Right atrium auricular region (tissue), 2 donors: ENCODE results near the gene PYROXD2. TPM values are rescaled to one million over a fixed set of nuclear protein-coding genes. Genes with fewer than 3 reads are reported as not detected.

Experiments
- DNase-seq: peaks from one replicate; pipeline ENCODE4 v3.0.0-alpha.2; 2019; ENCODE audit warnings: low spot score
- H3K27ac ChIP-seq, 2 donors: fragments of 200-600 bp; sonication (generic); 1 replicate in 1 of 2; 2 replicates in 1 of 2; pipeline ENCODE4 v1.5.1; 2016 to 2019
- H3K27me3 ChIP-seq, 2 donors: fragments of 200-600 bp; sonication (generic); one replicate each; pipeline versions ENCODE4 v1.5.1 to v1.6.0; 2017 to 2019
- H3K36me3 ChIP-seq: fragments of 200-600 bp; sonication (generic); one replicate; pipeline ENCODE4 v1.5.1; 2016
- H3K4me1 ChIP-seq, 2 donors: fragments of 200-600 bp; sonication (generic); one replicate each; pipeline versions ENCODE4 v1.5.1 to v1.6.0; 2017 to 2019
- H3K4me3 ChIP-seq, 2 donors: fragments of 200-600 bp; sonication (generic); 1 replicate in 1 of 2; 2 replicates in 1 of 2; pipeline ENCODE4 v1.5.1; 2017 to 2019; ENCODE audit warnings: mild to moderate bottlenecking in 1 of 2, moderate library complexity in 1 of 2
- H3K9me3 ChIP-seq, 2 donors: fragments of 200-600 bp; sonication (generic); one replicate each; pipeline ENCODE4 v1.5.1; 2019
- total RNA-seq, 2 donors: library from RNA; depleted of rRNA; stranded (reverse); fragments of >200 nt; gene quantifications; one replicate each; pipeline ENCODE4 v1.1.0, GENCODE V29; 2016
- TF ChIP-seq, protein P1 (sequence below), 2 donors: fragments of 200-600 bp; sonication (generic); IDR thresholded peaks; one replicate each; pipeline ENCODE4 v1.5.1; 2019; ENCODE audit warnings: antibody characterized with exemption in 2 of 2

PYROXD2 gene
- total RNA-seq, 2 donors from 2014 or later = 1.8 to 5.2 TPM

- Histone ChIP-seq H3K27me3 (no peaks in the 10 kb centered on the region), H3K36me3 (no peaks in the 10 kb centered on the region), H3K4me1 (peaks cover 0 to 12% of the 10 kb centered on the region in 2 donors), H3K9me3 (no peaks in the 10 kb centered on the region), H3K27ac (no peak overlapping the region), H3K4me3 (no peak overlapping the region)
- no peak for DNase-seq
- TF ChIP-seq, protein P1, sequence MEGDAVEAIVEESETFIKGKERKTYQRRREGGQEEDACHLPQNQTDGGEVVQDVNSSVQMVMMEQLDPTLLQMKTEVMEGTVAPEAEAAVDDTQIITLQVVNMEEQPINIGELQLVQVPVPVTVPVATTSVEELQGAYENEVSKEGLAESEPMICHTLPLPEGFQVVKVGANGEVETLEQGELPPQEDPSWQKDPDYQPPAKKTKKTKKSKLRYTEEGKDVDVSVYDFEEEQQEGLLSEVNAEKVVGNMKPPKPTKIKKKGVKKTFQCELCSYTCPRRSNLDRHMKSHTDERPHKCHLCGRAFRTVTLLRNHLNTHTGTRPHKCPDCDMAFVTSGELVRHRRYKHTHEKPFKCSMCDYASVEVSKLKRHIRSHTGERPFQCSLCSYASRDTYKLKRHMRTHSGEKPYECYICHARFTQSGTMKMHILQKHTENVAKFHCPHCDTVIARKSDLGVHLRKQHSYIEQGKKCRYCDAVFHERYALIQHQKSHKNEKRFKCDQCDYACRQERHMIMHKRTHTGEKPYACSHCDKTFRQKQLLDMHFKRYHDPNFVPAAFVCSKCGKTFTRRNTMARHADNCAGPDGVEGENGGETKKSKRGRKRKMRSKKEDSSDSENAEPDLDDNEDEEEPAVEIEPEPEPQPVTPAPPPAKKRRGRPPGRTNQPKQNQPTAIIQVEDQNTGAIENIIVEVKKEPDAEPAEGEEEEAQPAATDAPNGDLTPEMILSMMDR (IDR thresholded peaks at IDR 0.05) = no peak
Observed at GRCh38 chr10:98458809-98459784, 44.1 kb upstream of the PYROXD2 start.

DNA sequence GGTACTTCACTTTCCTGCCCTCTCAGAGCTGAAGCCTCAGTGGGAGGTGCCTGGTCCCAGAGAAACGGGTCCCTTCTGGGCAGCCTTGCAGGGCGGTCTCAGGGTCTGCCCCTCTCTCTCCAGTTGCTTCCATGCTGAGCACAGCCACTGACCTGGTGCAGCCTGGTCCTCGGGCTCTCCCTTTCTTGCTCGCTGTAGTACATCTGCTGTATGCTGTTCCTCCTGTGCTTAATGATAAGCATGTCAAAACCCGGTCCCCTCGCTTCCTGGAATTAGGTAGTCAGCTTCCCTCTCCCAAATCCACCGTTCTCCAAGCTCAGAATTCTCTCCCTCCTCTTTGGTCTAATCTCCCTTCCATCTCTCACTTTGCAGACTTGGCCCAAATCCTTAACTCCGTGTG lies 42.7 kb upstream of the PYROXD2 start:
- TF ChIP-seq, protein P1 (IDR thresholded peaks at IDR 0.05) = no peak
- no peak overlapping the region for H3K4me3 ChIP-seq
- H3K27me3 ChIP-seq = no peaks in the 10 kb centered on the region
- no peaks in the 10 kb centered on the region for H3K36me3 ChIP-seq
- no peak for DNase-seq
- no peaks in the 10 kb centered on the region for H3K9me3 ChIP-seq
- H3K27ac ChIP-seq = no peak overlapping the region
- peaks cover 0 to 12% of the 10 kb centered on the region in 2 donors for H3K4me1 ChIP-seq

- Histone ChIP-seq H3K36me3 (no peaks in the 10 kb centered on the region), H3K4me3 (no peak overlapping the region), H3K9me3 (no peaks in the 10 kb centered on the region), H3K27me3 (no peaks in the 10 kb centered on the region), H3K4me1 (peaks cover 0 to 12% of the 10 kb centered on the region in 2 donors), H3K27ac (no peak overlapping the region)
- no peak for DNase-seq
- TF ChIP-seq, protein P1 (IDR thresholded peaks at IDR 0.05) = no peak
Observed at GRCh38 chr10:98456686-98457482, 41.9 kb upstream of the PYROXD2 start.

DNA sequence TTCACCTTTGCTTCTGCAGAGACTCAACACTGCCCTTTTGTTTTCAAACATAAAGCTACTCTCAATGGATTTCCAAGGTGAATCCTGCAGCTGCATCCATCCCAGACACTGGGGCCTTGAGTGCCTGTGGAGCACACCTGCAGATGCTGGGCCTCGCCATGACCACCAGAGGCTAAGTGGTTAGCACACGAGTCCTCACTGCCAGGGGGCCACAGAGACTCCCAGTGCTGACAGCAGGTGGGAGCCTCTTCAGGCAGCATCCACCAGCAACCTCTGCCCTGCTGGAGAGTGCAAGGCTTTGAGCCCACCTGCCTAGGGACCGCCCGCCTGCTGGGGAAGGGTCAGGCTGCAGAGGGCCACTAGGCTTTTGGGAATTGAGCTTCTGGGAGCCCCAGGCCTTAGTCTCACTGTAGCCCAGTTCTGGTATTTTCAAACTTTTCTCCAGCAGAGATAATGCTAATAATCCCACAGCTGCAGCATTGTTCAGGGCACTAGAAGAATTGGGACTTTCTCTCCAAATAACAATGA lies 41.1 kb upstream of the PYROXD2 start:
- H3K4me3 ChIP-seq = no peak overlapping the region
- no peak for DNase-seq

GRCh38 chr10:98453729-98454128 lies 38.7 kb upstream of the PYROXD2 start:
- TF ChIP-seq, protein P1 (IDR thresholded peaks at IDR 0.05) = no peak
- no peaks in the 10 kb centered on the region for H3K9me3 ChIP-seq
- H3K27me3 ChIP-seq = no peaks in the 10 kb centered on the region
- H3K27ac ChIP-seq = no peak overlapping the region
- H3K4me1 ChIP-seq = no peaks in the 10 kb centered on the region
- no peak for DNase-seq
- H3K36me3 ChIP-seq = no peaks in the 10 kb centered on the region
- no peak overlapping the region for H3K4me3 ChIP-seq

More for the DNA sequence above, 41.1 kb upstream of the PYROXD2 start:
- peaks cover 0 to 9% of the 10 kb centered on the region in 2 donors for H3K4me1 ChIP-seq
- TF ChIP-seq, protein P1 (IDR thresholded peaks at IDR 0.05) = no peak
- H3K36me3 ChIP-seq = no peaks in the 10 kb centered on the region
- H3K27ac ChIP-seq = no peak overlapping the region
- no peaks in the 10 kb centered on the region for H3K9me3 ChIP-seq
- H3K27me3 ChIP-seq = no peaks in the 10 kb centered on the region
